Esophagus muscularis mucosa (tissue), 3 donors: ENCODE results near the gene PTGER1.

ENCODE experiments used
- POLR2A ChIP-seq: fragments of 450-650 bp; IDR thresholded peaks from one replicate; pipeline ENCODE4 v1.6.1; 2017; ENCODE audit warnings: antibody characterized with exemption, moderate library complexity, mild to moderate bottlenecking, low read depth
- POLR2AphosphoS5 ChIP-seq, 2 donors: sonication (generic); formaldehyde crosslinking; IDR thresholded peaks; one replicate each; pipeline ENCODE4 v1.6.1; 2017; ENCODE audit warnings: antibody characterized with exemption in 2 of 2
- TF ChIP-seq, protein P1 (sequence below), 3 experiments: fragments of 200-600 bp in 2 of 3; fragments of 450-650 bp in 1 of 3; sonication (generic) in 2 of 3; IDR thresholded peaks; one replicate each; pipeline ENCODE4 v1.5.1; 2017 to 2019; ENCODE audit warnings: antibody characterized with exemption in 3 of 3, mild to moderate bottlenecking in 2 of 3, moderate library complexity in 1 of 3

DNA sequence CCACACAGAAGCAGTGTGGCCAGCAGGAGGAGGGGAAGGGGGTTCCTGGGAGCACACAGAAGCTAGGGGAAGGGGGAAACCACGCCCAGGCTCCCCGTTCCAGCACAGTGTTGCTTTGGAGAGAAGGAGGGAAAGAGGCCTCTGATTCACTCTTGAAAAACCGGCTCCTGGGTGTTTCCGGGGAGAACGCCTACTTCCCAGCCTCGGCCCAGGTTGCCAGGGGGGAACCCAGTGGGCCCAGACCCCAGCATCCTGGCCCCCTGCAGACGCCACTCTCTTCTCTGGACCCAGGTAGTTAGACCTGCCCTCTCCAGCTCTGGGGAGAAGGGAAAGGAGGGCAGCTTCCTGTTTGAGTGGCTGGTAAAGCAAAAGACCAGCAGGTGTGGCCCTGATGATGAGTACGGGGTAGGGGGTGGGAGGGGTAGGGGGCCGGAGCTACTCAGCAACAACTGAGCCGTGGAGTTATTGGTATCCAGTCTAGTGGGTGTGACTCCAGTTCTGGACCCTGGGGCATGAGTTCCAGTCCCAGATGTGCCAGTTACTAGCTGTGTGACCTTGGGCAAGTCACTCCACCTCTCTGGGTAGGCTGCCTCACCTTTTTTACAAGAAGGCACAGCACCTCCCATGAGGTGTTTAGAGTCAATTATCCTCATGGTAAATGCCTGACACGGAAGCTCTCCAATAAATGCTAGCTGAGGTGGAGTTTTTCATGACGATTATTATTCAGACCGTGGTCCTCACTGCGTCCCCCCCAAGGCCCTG, 19.9 kb upstream of the PTGER1 start:
- TF ChIP-seq, protein P1, sequence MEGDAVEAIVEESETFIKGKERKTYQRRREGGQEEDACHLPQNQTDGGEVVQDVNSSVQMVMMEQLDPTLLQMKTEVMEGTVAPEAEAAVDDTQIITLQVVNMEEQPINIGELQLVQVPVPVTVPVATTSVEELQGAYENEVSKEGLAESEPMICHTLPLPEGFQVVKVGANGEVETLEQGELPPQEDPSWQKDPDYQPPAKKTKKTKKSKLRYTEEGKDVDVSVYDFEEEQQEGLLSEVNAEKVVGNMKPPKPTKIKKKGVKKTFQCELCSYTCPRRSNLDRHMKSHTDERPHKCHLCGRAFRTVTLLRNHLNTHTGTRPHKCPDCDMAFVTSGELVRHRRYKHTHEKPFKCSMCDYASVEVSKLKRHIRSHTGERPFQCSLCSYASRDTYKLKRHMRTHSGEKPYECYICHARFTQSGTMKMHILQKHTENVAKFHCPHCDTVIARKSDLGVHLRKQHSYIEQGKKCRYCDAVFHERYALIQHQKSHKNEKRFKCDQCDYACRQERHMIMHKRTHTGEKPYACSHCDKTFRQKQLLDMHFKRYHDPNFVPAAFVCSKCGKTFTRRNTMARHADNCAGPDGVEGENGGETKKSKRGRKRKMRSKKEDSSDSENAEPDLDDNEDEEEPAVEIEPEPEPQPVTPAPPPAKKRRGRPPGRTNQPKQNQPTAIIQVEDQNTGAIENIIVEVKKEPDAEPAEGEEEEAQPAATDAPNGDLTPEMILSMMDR (IDR thresholded peaks at IDR 0.05): no peak
- TF ChIP-seq POLR2AphosphoS5 (IDR thresholded peaks at IDR 0.05) (no peak), POLR2A (no peak)
